ENCODE results near the gene MYF5.

MYF5 gene

DNA sequence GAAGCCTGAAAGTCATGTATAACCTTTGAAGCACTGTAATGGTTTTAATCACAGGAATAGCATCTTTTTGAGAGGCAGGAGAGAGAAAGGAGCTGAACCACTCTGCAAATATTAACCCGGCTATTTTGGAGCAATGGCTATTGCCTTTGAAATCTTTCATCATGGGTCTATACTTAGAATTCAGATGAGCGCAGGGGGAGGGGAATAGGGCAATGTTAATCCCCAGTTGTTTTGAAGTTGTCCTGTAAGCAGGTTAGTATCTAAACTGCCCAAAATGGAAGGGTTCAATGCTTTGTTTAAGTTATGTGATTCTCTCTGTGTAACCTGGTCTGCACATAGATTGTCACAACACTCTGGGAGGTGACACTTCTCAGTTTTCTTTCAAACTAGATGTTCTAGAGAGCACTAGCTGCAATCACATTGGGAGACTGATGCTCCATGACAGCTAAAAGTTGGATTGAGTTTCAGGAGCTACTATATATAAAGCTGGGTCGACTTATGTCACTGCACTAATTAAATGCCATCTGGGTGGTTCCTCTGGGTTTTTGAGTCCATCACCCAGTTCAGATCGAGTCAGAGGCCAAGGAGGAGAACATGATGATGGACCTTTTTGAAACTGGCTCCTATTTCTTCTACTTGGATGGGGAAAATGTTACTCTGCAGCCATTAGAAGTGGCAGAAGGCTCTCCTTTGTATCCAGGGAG is 9.4 kb upstream of the MYF5 start, which contains the start of gene MYF6:
Gene MYF6 (plus strand): TSS at position 509 of the 704 bp plus-strand sequence. CDS start 86 bp downstream, at position 595.
- in situ Hi-C loops (cut with MboI; ENCODE audit: low sequenced_read_pairs), result no loop called here

DNA sequence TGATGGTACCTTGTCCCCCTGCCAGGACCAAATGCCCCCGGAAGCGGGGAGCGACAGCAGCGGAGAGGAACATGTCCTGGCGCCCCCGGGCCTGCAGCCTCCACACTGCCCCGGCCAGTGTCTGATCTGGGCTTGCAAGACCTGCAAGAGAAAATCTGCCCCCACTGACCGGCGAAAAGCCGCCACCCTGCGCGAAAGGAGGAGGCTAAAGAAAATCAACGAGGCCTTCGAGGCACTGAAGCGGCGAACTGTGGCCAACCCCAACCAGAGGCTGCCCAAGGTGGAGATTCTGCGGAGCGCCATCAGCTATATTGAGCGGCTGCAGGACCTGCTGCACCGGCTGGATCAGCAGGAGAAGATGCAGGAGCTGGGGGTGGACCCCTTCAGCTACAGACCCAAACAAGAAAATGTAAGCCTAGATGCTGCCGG is 8.9 kb upstream of the MYF5 start:
- in situ Hi-C loops (cut with MboI; ENCODE audit: low sequenced_read_pairs), result no loop called here

DNA sequence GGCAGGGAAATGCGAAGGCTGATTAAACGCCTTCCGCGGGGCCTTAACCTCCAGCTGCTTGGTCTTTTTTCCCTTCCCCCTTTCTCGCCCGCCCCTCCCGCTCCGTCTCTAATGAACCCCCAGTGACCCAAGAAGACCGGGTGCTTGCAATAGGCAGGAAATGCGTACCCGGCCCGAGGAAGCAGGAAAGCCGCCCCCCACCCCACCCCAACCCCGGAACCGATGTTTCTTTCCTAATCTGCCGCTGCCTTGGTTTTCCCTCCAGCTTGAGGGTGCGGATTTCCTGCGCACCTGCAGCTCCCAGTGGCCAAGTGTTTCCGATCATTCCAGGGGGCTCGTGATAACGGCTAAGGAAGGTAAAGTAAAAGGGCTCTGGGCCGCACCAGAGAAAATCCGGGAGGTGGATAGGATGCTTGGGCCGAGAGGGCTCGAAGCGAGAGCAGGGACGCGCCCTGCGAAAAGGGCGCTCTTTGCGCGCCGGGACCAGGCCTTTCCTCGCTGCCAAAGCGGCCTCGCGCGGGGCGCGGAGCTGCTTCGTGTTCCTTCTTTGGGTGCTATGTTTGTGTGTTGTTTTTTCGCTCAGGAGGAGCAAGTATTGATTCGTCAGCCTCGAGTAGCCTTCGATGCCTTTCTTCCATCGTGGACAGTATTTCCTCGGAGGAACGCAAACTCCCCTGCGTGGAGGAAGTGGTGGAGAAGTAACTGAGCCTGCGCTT is 8.3 kb upstream of the MYF5 start:
- in situ Hi-C loops (cut with MboI; ENCODE audit: low sequenced_read_pairs), result no loop called here

DNA sequence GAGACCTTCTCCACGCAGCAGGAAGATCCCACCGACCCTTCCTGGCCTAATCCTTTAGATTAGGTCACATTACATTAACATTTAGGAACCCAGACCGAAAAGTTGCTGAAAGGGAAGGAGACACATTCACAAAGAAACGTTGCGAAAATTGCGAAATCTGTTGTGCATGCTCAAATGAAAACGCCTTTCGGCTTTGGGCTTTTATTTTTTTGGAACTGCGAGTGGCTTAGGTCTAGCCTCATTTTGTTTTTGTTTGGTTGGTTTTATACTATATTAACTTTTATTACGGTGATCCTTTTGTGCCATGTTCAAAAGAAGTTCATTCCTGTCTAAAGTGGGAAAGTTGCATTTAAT is 7.8 kb upstream of the MYF5 start:
- in situ Hi-C loops (cut with MboI; ENCODE audit: low sequenced_read_pairs), result no loop called here

DNA sequence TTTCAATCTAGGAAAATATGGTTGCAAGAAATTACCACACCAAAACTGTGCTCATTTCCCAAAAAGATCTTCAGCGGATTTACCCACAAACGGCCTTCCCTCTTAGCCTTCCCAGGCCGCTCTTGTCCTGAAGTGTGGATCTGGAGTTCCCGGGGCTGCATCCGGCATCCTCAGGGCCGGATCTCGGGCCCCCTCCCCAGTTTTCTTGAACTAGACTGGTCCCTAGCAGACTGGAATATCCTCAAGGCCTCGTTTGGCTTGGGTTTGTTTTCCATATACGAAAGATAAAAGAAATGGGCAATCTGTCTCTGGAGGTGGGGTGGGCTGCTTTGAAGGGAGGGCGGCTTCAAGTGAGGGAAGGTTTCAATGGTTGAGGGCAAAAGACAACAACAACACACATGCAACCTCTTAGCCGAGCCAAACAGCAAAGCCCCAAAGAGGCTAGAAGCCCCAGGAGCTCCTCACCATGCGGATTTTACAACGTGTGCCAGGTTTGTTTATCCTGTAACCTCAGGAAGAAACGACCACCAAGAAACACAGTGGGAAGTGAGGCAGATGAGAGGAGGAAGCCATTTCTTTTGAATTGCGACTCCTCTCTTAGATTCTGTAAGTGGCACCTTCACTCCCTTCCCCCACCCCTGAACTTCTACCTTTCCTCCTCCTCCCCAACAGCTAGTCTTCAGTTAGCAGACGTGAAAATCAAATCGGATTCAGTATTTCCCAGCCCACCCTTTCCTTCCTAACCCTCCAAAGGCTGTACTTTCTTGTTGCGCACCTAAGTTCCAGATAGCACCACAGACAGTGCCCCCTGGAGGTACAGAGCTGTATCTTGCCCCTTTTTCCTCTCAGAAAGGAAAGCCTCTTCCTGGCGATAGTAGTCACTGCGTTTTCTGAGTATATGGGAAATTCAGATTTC is 6.6 kb upstream of the MYF5 start:
- in situ Hi-C loops (cut with MboI; ENCODE audit: low sequenced_read_pairs), result no loop called here

DNA sequence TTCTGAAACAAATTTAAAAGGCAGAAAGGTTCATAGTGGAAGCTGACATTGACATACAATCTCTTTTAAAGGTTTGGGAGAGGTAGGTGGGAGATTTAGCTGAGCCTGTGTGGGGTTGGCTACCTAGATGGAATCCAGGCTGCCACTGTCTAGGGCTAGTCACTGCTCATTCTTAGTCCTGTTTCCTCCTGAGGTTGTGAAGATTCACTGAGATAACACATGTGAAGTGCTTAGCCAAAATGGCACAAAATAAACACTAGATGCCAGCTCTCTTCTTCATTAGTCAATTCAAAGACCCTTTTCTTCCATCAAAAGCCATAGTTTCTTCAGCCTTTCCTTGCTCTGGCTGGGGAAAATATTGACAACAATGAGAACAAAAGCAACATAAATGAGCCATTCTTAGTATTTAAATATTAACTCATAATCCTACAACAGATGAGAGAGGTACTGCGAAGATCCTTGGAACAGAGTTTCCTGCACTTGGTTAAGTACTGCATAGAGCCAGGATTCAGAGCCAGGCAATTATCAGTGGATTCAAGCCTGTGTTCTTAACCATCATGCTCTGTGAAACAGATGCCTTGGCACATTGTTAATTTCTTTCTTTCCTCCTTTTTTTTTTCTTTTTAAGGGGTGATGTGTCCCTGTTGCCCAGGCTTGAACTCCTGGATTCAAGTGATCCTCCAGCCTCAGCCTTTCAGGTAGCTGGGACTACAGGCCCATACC is 5.8 kb upstream of the MYF5 start:
- in situ Hi-C loops (cut with MboI; ENCODE audit: low sequenced_read_pairs), result no loop called here

DNA sequence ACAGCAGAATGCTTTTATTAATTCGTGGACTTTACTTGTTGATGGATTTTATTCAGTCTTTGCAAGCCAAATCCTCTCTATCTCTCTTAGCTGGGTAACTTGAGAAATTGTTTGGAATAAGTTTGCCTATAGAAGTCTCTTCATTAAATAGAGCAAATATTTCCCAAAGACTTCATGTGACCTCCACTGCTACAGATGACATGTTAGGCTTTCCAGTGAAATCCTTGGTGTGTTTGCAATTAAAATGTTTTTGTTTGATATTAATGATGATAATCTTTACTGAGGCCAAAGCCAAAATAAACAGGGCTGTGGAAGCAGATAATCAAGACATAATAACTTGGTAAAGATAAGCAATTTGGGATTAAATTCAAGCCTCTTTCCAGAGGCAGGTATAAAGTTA is 4.8 kb upstream of the MYF5 start:
- in situ Hi-C loops (cut with MboI; ENCODE audit: low sequenced_read_pairs), result no loop called here

GRCh38 chr12:80712866-80713265 is 3.8 kb upstream of the MYF5 start:
- in situ Hi-C loops (cut with MboI; ENCODE audit: low sequenced_read_pairs), result no loop called here

DNA sequence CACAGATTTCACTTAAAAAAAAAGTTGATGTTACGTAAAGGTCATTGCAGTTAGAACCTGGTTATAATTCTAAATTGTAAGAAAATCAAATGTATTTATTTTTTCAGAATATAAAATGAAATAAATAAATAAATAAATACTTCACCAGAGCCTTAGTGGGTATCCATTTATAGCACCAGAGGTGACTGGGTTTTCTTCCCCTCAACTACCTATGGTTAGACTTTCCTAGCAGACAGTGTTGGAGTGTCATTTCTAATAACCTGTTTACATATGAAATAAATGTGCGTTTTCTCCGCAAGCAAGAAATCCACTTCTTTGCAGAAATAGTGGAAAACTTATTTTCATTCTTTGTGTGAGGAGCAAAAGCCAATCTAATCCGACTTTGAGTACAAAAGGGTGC is 3.3 kb upstream of the MYF5 start:
- in situ Hi-C loops (cut with MboI; ENCODE audit: low sequenced_read_pairs), result no loop called here

DNA sequence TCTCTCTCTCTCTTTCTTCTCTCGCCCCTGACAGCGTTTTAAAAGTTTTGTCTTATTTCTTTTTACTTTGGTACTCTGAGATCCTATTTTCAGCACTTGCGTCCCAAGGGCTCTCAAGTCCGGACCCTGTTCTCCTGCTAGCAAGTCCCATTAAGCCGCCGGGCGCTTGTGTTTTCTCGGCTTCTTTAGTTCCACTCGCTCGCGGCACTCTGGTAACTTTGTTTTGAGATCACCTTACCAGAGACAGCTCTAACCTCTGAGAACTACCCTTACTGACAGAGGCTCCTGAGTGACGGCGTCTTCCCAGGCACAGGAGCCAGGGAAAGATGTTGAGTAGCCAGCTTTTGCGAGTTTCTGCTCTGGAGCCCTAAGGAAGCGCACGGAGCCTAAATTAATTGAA is 2.7 kb upstream of the MYF5 start:
- in situ Hi-C loops (cut with MboI; ENCODE audit: low sequenced_read_pairs), result no loop called here

- in situ Hi-C loops (cut with MboI; ENCODE audit: low sequenced_read_pairs), result no loop called here
These were observed 1.9 kb upstream of the MYF5 start for GRCh38 chr12:80714846-80715245.

DNA sequence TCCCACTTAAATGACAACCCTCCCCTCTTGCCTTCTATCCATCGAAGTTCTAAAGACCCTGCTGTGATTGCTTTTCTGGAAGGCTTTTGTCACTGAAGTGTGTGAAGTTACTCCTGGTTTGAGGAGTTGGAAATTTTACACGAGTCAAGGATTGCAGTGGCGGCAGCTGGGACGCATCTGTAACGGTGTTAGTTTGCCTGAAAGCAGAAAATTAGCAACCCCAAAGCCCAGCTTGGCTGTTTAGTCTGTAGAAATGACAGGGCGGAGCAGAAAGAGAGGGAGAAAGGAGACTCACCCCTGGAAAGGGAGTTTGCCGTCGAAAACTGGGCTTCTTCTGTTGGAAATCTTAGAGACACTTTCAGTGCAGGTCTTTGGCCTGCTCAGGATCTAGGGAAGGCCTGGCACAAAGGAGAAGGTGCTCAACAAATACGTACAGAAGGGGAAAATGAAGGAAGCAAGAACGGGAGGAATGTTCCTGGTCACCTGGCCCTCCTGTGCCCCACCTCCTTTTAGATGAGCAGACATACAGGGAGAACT is 931 bp upstream of the MYF5 start:
- in situ Hi-C loops (cut with MboI; ENCODE audit: low sequenced_read_pairs), result no loop called here

GRCh38 chr12:80717856-80718255 is 1.1 kb downstream of the MYF5 start:
- in situ Hi-C loops (cut with MboI; ENCODE audit: low sequenced_read_pairs), result no loop called here

DNA sequence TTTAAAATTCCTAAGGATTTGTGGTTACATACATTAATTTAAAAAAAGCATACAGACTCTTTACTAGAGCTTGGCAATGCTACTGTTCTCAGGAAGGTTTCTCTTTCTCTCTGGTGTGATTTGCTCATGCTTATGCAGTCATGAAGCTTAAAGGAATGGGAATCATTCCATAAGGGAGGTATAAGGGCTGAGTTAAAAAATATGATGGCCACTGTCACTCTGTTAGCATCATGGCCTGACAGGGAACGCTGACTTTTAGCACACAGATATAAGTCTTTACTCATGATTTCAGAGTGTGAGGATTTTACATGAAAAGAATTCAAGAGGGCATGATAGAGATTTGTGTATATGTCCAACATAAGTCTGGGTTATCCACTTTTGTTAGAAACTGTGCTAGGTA is 3.8 kb downstream of the MYF5 start:
- in situ Hi-C loops (cut with MboI; ENCODE audit: low sequenced_read_pairs), result no loop called here

- in situ Hi-C loops (cut with MboI; ENCODE audit: low sequenced_read_pairs), result no loop called here
These were observed 4.6 kb downstream of the MYF5 start for GRCh38 chr12:80721326-80721725.

DNA sequence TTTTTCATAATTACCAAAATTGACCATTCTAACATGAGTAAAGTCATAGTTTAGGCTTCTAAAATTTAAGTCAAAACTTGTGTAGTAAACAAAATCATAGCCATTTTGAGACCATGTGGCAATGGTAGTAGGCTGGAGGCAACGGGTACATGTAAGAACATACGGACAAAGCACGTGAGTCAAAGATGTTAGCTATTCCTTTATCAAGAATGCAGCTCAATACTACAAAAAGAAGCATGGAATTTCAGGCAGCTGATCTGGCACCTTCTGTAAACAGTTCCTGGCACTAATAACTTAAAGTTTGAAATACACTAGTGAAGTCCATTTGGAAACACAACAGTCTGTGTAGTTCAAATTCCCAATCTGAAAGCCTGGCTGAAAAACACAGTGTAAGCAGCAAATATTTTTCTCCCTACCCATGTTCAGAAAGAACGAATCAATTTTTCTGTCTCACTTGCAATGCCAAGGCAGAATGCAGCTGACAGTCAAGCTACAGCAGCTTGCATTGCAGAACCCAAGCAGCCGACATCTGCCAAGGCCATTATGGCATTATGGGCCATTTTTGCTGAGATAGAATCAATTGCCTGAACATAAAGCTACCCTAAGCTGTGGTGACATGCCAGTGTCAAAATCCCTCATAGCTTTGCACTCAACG is 29.3 kb downstream of the MYF5 start:
- in situ Hi-C loops (cut with MboI; ENCODE audit: low sequenced_read_pairs), result no loop called here

DNA sequence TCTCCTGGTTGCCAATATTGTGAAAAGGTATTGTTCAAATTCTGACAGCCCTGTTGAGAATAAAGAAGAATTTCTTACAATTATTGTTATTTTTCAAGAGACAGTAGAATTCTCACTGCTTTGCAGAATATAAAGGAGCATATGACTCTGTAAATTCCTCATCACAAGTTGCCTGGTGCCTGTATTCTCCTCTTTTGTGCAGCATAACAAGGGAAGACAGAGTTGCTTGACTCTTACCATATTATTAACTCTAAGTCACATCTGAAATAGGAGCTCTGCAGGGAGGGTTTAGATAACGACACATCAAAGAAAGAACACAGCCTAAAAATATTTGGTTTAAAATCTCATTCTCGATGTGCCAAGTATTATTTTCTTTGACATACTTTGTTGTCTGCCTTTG is 31.1 kb downstream of the MYF5 start:
- in situ Hi-C loops (cut with MboI; ENCODE audit: low sequenced_read_pairs), result no loop called here

- in situ Hi-C loops (cut with MboI; ENCODE audit: low sequenced_read_pairs), result no loop called here
These were observed 32.7 kb downstream of the MYF5 start for GRCh38 chr12:80749456-80749855.

DNA sequence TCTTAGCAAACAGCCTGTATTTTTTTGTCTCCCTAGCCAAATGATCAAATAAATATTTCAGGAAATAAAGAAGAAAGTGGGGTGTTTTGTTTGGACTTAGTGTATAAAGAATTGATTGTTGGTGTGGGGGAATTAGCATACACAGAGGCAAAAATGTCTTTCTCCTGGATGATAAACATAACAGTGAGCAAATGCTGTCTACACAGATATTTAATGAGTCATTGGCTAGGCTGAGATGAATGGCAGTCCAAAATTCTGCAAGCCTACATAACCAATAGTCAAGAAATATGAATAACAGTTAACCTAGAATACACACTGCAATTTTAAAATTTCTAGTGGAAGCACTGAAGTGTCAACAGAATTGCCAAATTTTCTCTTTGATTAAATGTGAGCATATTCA is 35.8 kb downstream of the MYF5 start:
- in situ Hi-C loops (cut with MboI; ENCODE audit: low sequenced_read_pairs), result no loop called here

GRCh38 chr12:80754274-80754673 is 37.6 kb downstream of the MYF5 start:
- in situ Hi-C loops (cut with MboI; ENCODE audit: low sequenced_read_pairs), result no loop called here
